Measurements from ENCODE around the gene ZBTB47.

DNA sequence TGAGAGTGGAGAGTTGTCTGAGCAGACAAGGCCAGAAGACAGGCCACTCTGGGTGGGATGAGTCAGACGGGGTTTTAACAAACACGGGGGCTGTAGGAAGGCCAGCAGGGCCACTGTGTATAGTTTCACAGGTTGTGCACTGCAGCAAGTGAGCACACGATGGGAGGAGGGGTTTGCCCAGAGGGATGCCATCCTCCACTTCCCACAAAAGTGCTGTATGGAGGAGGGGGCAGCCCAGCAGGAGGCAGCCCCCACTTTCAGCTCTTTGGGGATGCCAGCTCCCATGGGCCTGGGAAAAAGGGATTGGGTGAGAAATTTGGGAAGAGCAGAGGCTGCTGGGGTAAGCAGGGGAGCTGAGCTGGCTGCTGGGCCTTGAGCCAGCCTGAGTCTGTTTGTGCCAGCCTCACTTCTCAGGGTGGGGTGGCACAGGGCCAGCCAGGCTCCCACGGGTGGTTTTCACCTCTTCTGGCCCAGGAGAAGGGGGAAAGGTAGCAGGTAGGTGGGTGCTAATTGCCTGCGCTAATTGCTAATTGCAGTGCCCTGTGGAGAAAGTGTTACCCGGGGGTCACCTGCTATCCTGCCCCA is 6.7 kb downstream of the ZBTB47 start:
- TF ChIP-seq, protein P1, sequence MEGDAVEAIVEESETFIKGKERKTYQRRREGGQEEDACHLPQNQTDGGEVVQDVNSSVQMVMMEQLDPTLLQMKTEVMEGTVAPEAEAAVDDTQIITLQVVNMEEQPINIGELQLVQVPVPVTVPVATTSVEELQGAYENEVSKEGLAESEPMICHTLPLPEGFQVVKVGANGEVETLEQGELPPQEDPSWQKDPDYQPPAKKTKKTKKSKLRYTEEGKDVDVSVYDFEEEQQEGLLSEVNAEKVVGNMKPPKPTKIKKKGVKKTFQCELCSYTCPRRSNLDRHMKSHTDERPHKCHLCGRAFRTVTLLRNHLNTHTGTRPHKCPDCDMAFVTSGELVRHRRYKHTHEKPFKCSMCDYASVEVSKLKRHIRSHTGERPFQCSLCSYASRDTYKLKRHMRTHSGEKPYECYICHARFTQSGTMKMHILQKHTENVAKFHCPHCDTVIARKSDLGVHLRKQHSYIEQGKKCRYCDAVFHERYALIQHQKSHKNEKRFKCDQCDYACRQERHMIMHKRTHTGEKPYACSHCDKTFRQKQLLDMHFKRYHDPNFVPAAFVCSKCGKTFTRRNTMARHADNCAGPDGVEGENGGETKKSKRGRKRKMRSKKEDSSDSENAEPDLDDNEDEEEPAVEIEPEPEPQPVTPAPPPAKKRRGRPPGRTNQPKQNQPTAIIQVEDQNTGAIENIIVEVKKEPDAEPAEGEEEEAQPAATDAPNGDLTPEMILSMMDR (IDR thresholded peaks at IDR 0.05 in 8 of 11, conservative IDR thresholded peaks at IDR 0.05 in 3 of 11) = no peak
- no peak for TF ChIP-seq POLR2A (IDR thresholded peaks at IDR 0.05)

All from spleen (tissue), 7 donors.